BLaER1 (cell line): ENCODE measurements around the gene GCLC.

Experiments used
- H3K27ac ChIP-seq: shearing (Covaris generic); formaldehyde crosslinking; 2 replicates; pipeline ENCODE4 v1.8.1; 2022
- H3K27me3 ChIP-seq: shearing (Covaris generic); formaldehyde crosslinking; 2 replicates; pipeline ENCODE4 v1.8.1; 2022
- H3K36me3 ChIP-seq: shearing (Covaris generic); formaldehyde crosslinking; 2 replicates; pipeline ENCODE4 v1.8.1; 2022
- H3K4me1 ChIP-seq: shearing (Covaris generic); formaldehyde crosslinking; 2 replicates; pipeline ENCODE4 v1.8.1; 2022
- H3K4me2 ChIP-seq: shearing (Covaris generic); formaldehyde crosslinking; 2 replicates; pipeline ENCODE4 v1.8.1; 2022
- H3K4me3 ChIP-seq: shearing (Covaris generic); formaldehyde crosslinking; 2 replicates; pipeline ENCODE4 v1.8.1; 2022
- H3K9ac ChIP-seq: shearing (Covaris generic); formaldehyde crosslinking; 2 replicates; pipeline ENCODE4 v1.8.1; 2022
- H3K9me3 ChIP-seq: shearing (Covaris generic); formaldehyde crosslinking; 2 replicates; pipeline ENCODE4 v1.8.1; 2022
- H4K20me1 ChIP-seq: shearing (Covaris generic); formaldehyde crosslinking; 2 replicates; pipeline ENCODE4 v1.8.1; 2022
- Cebpa-rat ChIP-seq: shearing (Covaris generic); IDR thresholded peaks from 2 replicates; pipeline ENCODE4 v1.8.1; 2022

The GCLC gene

GRCh38 chr6:53498649-53499048, 46.3 kb downstream of the GCLC start:
- Histone ChIP-seq H3K9ac (no peak overlapping the region), H3K4me3 (no peak overlapping the region), H3K4me1 (no peaks in the 10 kb centered on the region), H3K27me3 (no peaks in the 10 kb centered on the region), H3K4me2 (no peak overlapping the region), H4K20me1 (no peaks in the 10 kb centered on the region), H3K9me3 (no peaks in the 10 kb centered on the region), H3K27ac (no peak overlapping the region), H3K36me3 (peaks cover 45% of the 10 kb centered on the region)
- no peak for TF ChIP-seq Cebpa-rat

DNA sequence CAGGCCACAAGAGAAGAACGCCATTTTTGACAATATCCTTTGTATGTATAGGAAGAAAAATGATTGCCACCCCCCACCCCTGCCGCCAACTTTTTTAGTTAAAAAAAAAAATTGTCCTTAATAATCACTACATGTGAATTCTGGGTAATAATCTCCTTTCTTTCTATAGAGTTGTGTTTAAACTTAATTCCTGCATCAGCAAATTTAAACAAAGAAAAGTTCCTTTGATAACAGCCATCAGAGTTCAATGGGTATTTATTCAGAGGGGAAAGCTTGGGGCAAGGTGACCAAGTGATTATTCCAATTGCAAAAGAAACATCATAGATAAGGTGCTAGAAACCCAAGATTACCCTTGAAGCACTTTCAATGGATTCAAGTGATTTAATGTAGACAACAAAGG, 47.0 kb downstream of the GCLC start:
- Histone ChIP-seq H3K4me1 (no peaks in the 10 kb centered on the region), H3K36me3 (peaks cover 37% of the 10 kb centered on the region), H3K9me3 (no peaks in the 10 kb centered on the region), H3K27me3 (no peaks in the 10 kb centered on the region), H4K20me1 (no peaks in the 10 kb centered on the region), H3K4me3 (no peak overlapping the region), H3K9ac (no peak overlapping the region), H3K27ac (no peak overlapping the region), H3K4me2 (no peak overlapping the region)
- TF ChIP-seq Cebpa-rat, result no peak

- Histone ChIP-seq H3K4me2 (no peak overlapping the region), H3K4me3 (no peak overlapping the region), H3K27ac (no peak overlapping the region), H3K27me3 (no peaks in the 10 kb centered on the region), H3K9ac (no peak overlapping the region), H4K20me1 (no peaks in the 10 kb centered on the region), H3K4me1 (no peaks in the 10 kb centered on the region), H3K9me3 (no peaks in the 10 kb centered on the region), H3K36me3 (peaks cover 32% of the 10 kb centered on the region)
- TF ChIP-seq Cebpa-rat, result no peak
Measured at GRCh38 chr6:53496797-53497375, 48.0 kb downstream of the GCLC start.

- no peak for TF ChIP-seq Cebpa-rat
- Histone ChIP-seq H3K36me3 (peaks cover 24% of the 10 kb centered on the region), H3K4me2 (no peak overlapping the region), H3K27me3 (no peaks in the 10 kb centered on the region), H3K9me3 (no peaks in the 10 kb centered on the region), H4K20me1 (no peaks in the 10 kb centered on the region), H3K9ac (no peak overlapping the region), H3K4me3 (no peak overlapping the region), H3K27ac (no peak overlapping the region), H3K4me1 (no peaks in the 10 kb centered on the region)
Measured at GRCh38 chr6:53495506-53496499, 49.1 kb downstream of the GCLC start.

DNA sequence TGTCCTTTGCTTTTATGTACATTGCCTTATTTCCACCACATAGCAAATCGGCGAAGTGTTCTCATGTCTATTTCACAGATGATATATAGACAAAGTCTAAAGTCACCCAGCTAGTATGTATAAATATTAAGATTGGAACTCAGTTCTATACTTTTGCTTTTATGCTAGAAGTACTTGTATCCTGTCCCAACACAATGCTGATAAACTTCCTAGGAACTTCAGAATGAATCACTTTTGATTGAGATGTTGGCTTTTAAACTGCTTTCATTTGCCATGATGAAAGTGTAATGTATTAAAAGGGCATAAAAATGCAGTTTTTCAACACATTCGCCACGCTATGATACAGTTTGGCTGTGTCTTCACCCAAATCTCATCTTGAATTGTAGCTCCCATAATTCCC, 50.8 kb downstream of the GCLC start:
- Histone ChIP-seq H3K27me3 (no peaks in the 10 kb centered on the region), H3K4me1 (no peaks in the 10 kb centered on the region), H4K20me1 (no peaks in the 10 kb centered on the region), H3K36me3 (peaks cover 7% of the 10 kb centered on the region), H3K9ac (no peak overlapping the region), H3K4me2 (no peak overlapping the region), H3K4me3 (no peak overlapping the region), H3K27ac (no peak overlapping the region), H3K9me3 (no peaks in the 10 kb centered on the region)
- no peak for TF ChIP-seq Cebpa-rat

GRCh38 chr6:53493635-53494025, 51.3 kb downstream of the GCLC start:
- no peak for TF ChIP-seq Cebpa-rat
- peaks cover 3% of the 10 kb centered on the region; the same call in 1 of the 2 replicates for H3K36me3 ChIP-seq
- H4K20me1 ChIP-seq, result no peaks in the 10 kb centered on the region
- H3K4me3 ChIP-seq, result no peak overlapping the region
- H3K4me2 ChIP-seq, result no peak overlapping the region
- H3K27me3 ChIP-seq, result no peaks in the 10 kb centered on the region
- no peaks in the 10 kb centered on the region for H3K9me3 ChIP-seq
- H3K9ac ChIP-seq, result no peak overlapping the region
- no peaks in the 10 kb centered on the region for H3K4me1 ChIP-seq
- no peak overlapping the region for H3K27ac ChIP-seq

DNA sequence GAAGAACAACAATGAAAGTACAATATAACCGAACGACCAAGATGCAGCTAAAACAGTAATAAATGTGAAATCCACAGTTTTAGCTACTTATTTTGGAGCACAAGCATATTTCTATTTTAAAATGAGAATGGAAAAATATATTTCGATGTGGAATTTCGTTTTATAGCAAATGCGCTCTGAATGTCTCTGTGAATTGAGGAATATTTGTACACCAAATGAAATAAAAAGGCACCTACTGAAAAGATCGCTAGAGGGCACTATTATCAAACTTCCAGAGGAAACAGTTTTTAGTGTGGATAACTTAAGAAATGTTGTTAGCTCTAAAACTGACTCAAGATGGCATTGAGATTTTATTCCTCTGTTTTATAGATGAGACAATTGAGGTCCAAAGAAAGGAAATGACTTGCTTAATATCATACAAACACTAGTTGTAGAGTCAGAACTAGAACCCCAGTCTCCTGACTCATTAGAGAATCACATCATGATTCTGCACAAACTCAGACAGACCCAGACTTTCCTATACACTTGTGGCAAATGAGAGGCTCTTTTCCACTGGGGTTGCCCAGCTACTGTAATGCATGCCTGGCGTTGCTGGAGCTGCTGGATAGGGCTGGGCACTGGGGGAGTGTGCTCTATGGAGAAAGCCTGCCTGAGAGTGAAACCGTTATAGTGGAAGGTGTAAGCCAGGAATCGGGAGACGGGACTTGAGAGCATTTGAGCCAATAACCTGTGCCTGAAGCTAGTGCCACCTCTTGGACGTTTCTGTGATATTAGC, 51.9 kb downstream of the GCLC start:
- Histone ChIP-seq H3K4me3 (no peak overlapping the region), H3K9me3 (no peaks in the 10 kb centered on the region), H3K4me2 (no peak overlapping the region), H3K9ac (no peak overlapping the region), H3K27me3 (no peaks in the 10 kb centered on the region), H3K4me1 (no peaks in the 10 kb centered on the region), H4K20me1 (no peaks in the 10 kb centered on the region), H3K27ac (no peak overlapping the region), H3K36me3 (no peaks in the 10 kb centered on the region)
- no peak for TF ChIP-seq Cebpa-rat

DNA sequence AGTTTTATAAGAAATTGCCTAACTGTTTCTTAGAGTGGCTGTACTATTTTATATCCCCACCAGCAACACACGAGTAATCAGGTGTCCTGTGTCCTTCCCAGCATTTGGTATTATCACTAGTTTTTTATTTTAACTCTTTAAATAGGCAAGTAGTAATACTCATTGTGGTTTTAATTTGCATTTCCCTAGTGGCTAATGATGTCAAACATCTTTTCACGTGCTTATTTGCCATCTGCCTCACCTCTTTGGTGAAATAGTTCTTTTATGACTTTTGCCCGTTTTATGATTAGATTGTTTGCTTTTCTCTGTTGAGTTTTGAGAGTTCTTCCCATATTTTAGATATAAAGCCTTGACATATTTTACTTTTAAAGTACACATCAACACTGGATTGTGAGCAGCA, 57.8 kb downstream of the GCLC start:
- Histone ChIP-seq H3K4me2 (peak overlapping the region; percentile 14; the same call in 1 of the 2 replicates), H3K36me3 (no peaks in the 10 kb centered on the region)
- no peak for TF ChIP-seq Cebpa-rat

GRCh38 chr6:53486679-53487078, 58.2 kb downstream of the GCLC start:
- Histone ChIP-seq H3K4me2 (no peak overlapping the region; the same call in 1 of the 2 replicates), H4K20me1 (no peaks in the 10 kb centered on the region), H3K4me1 (peaks cover 12% of the 10 kb centered on the region; the same call in 1 of the 2 replicates), H3K36me3 (no peaks in the 10 kb centered on the region), H3K9ac (no peak overlapping the region), H3K27me3 (no peaks in the 10 kb centered on the region), H3K9me3 (no peaks in the 10 kb centered on the region), H3K4me3 (no peak overlapping the region), H3K27ac (no peak overlapping the region)
- no peak for TF ChIP-seq Cebpa-rat

More for the DNA sequence above, 57.8 kb downstream of the GCLC start:
- H4K20me1 ChIP-seq, result no peaks in the 10 kb centered on the region
- no peaks in the 10 kb centered on the region for H3K27me3 ChIP-seq
- H3K9me3 ChIP-seq, result no peaks in the 10 kb centered on the region
- H3K27ac ChIP-seq, result no peak overlapping the region
- H3K4me1 ChIP-seq, result peaks cover 12% of the 10 kb centered on the region; the same call in 1 of the 2 replicates
- H3K4me3 ChIP-seq, result no peak overlapping the region
- H3K9ac ChIP-seq, result no peak overlapping the region
